GM12878 (cell line): Measurements from ENCODE around the gene NRAS. TPM values are rescaled to one million over a fixed set of nuclear protein-coding genes. Genes with fewer than 3 reads are reported as not detected.

Source experiments
- CREM ChIP-seq: IDR thresholded peaks from 2 replicates; pipeline ENCODE4 v1.6.1; 2014; ENCODE audit warnings: antibody characterized with exemption, low read depth
- EZH2 ChIP-seq: IDR thresholded peaks from 2 replicates; pipeline ENCODE4 v1.6.1; 2012; ENCODE audit warnings: low read depth, mild to moderate bottlenecking, control low read depth, inconsistent platforms, low read length, borderline replicate concordance; ENCODE audit not compliant: control insufficient read depth
- GATAD2B ChIP-seq: fragments of 450-650 bp; conservative IDR thresholded peaks from 2 replicates; pipeline ENCODE4 v1.6.1; 2017; ENCODE audit warnings: low read depth, mild to moderate bottlenecking, moderate library complexity
- HDAC2 ChIP-seq: fragments of 200-600 bp; sonication (generic); IDR thresholded peaks from 2 replicates; pipeline ENCODE4 v1.6.1; 2017
- JUNB ChIP-seq: IDR thresholded peaks from 2 replicates; pipeline ENCODE4 v1.6.1; 2016; ENCODE audit warnings: antibody characterized with exemption, mild to moderate bottlenecking
- JUND ChIP-seq: IDR thresholded peaks from 2 replicates; pipeline ENCODE4 v1.6.1; 2012; ENCODE audit warnings: low read depth, mild to moderate bottlenecking, low read length, improper control_type of control experiment, moderate library complexity
- MEF2A ChIP-seq: IDR thresholded peaks from 2 replicates; pipeline ENCODE4 v1.6.1; 2011; ENCODE audit warnings: low read depth, mild to moderate bottlenecking, low read length, moderate library complexity; ENCODE audit not compliant: insufficient read depth
- PAX8 ChIP-seq: fragments of 450-650 bp; IDR thresholded peaks from 2 replicates; pipeline ENCODE4 v1.6.1; 2017; ENCODE audit warnings: mild to moderate bottlenecking, moderate library complexity
- RCOR1 ChIP-seq: conservative IDR thresholded peaks from 2 replicates; pipeline ENCODE4 v1.6.1; 2012; ENCODE audit warnings: low read depth, low read length, improper control_type of control experiment
- RUNX3 ChIP-seq: IDR thresholded peaks from 2 replicates; pipeline ENCODE4 v1.6.1; 2012; ENCODE audit warnings: low read length, inconsistent platforms
- TAF1 ChIP-seq: IDR thresholded peaks from 2 replicates; pipeline ENCODE4 v1.6.1; 2011; ENCODE audit warnings: mild to moderate bottlenecking, low read depth, low read length, borderline replicate concordance
- TARDBP ChIP-seq: IDR thresholded peaks from 2 replicates; pipeline ENCODE4 v1.6.1; 2016; ENCODE audit warnings: borderline replicate concordance
- WRNIP1 ChIP-seq: IDR thresholded peaks from 2 replicates; pipeline ENCODE4 v1.6.1; 2011; ENCODE audit warnings: low read depth, low read length, improper control_type of control experiment, borderline replicate concordance
- YBX1 ChIP-seq: fragments of 450-650 bp; IDR thresholded peaks from 2 replicates; pipeline ENCODE4 v1.6.1; 2016; ENCODE audit warnings: antibody characterized with exemption
- ZNF622 ChIP-seq: fragments of 450-650 bp; IDR thresholded peaks from 2 replicates; pipeline ENCODE4 v1.6.1; 2017; ENCODE audit warnings: mild to moderate bottlenecking, inconsistent platforms
- polyA plus RNA-seq, 11 experiments: library from polyadenylated mRNA; depleted of rRNA in 4 of 11; unstranded in 6 of 11; stranded (reverse) in 5 of 11; fragments of >200 nt; fragmentation: Nextera tagmentation in 4 of 11; fragmentation: Illumina TruSeq in 1 of 11; extraction: Ambion mirVana in 4 of 11; extraction: Trizol in 1 of 11; gene quantifications; 1 replicate in 1 of 11; 2 replicates in 10 of 11; pipeline versions ENCODE4 v1.2.1 to v1.2.3, GENCODE V29; 2011 to 2016; ENCODE audit warnings: inconsistent platforms in 2 of 11, missing spikeins in 2 of 11, low read depth in 1 of 11
- total RNA-seq, 4 experiments: library from RNA; depleted of rRNA in 3 of 4; stranded (reverse); fragments of >200 nt in 3 of 4; fragmentation: Illumina TruSeq in 1 of 4; extraction: Trizol in 1 of 4; gene quantifications; 2 replicates each; pipeline versions ENCODE4 v1.2.1 to v1.2.3, GENCODE V29; 2013 to 2021
- TF ChIP-seq, protein P1 (sequence below): IDR thresholded peaks from 2 replicates; pipeline ENCODE4 v1.6.1; 2012; ENCODE audit warnings: low read depth, low read length, improper control_type of control experiment
- TF ChIP-seq, protein P2 (sequence below): fragments of 450-650 bp; IDR thresholded peaks from 2 replicates; pipeline ENCODE4 v1.6.1; 2018; ENCODE audit warnings: mild to moderate bottlenecking, low read depth, moderate library complexity; ENCODE audit not compliant: partially characterized antibody

The NRAS gene
- total and polyA plus RNA-seq, 10 of the 15 experiments (the other 5 are each of a cell fraction or from before 2014, with no cell fraction given), result 31.7 to 73.2 (median 66.2) TPM

DNA sequence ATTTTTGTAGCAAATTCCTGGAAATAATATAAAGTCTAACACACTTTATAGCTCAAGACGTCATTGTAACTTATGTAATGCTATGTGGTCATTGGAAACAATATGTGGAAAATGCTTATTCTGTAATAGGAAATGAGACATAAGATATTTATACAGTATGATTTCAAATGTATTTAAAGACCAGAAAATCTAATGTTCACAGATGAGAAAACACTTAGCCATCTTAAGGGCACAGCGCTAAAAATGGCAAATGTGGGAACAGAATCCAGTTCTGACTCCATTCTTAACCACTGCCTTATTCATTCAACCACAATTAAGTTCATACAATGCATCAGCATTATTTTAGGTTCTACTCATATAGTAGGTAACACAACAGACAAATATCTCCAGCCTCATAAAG is 28.7 kb upstream of the NRAS start (continued):
- TF ChIP-seq PAX8, result no peak
- TF ChIP-seq GATAD2B, result no peak
- TF ChIP-seq JUNB, result peak; percentile 37; the same call in 1 of the 2 replicates
- TF ChIP-seq CREM, result peak; percentile 21; the same call in 1 of the 2 replicates
- no peak for TF ChIP-seq WRNIP1
- TF ChIP-seq TARDBP, result no peak
- TF ChIP-seq, protein P1, sequence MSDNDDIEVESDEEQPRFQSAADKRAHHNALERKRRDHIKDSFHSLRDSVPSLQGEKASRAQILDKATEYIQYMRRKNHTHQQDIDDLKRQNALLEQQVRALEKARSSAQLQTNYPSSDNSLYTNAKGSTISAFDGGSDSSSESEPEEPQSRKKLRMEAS, result no peak
- peak; percentile 82 for TF ChIP-seq RUNX3
- no peak for TF ChIP-seq RCOR1
- TF ChIP-seq HDAC2, result no peak
- 0 out of 2 replicates have a peak, but pooled peaks have one; percentile 27 for TF ChIP-seq MEF2A
- no peak for TF ChIP-seq ZNF622
- TF ChIP-seq TAF1, result no peak
- TF ChIP-seq, protein P2, sequence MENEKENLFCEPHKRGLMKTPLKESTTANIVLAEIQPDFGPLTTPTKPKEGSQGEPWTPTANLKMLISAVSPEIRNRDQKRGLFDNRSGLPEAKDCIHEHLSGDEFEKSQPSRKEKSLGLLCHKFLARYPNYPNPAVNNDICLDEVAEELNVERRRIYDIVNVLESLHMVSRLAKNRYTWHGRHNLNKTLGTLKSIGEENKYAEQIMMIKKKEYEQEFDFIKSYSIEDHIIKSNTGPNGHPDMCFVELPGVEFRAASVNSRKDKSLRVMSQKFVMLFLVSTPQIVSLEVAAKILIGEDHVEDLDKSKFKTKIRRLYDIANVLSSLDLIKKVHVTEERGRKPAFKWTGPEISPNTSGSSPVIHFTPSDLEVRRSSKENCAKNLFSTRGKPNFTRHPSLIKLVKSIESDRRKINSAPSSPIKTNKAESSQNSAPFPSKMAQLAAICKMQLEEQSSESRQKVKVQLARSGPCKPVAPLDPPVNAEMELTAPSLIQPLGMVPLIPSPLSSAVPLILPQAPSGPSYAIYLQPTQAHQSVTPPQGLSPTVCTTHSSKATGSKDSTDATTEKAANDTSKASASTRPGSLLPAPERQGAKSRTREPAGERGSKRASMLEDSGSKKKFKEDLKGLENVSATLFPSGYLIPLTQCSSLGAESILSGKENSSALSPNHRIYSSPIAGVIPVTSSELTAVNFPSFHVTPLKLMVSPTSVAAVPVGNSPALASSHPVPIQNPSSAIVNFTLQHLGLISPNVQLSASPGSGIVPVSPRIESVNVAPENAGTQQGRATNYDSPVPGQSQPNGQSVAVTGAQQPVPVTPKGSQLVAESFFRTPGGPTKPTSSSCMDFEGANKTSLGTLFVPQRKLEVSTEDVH, result no peak
- no peak for TF ChIP-seq EZH2
- no peak for TF ChIP-seq JUND
- TF ChIP-seq YBX1, result no peak
